Esophagus squamous epithelium (tissue), 5 donors: ENCODE measurements around the gene WNT5A. TPM values are rescaled to one million over a fixed set of nuclear protein-coding genes. Genes with fewer than 3 reads are reported as not detected.

Experiments
- DNase-seq: peaks from one replicate; lab custom pipeline; 2025; lab: John Stamatoyannopoulos, UW
- H3K27ac ChIP-seq, 4 donors: fragments of 200-600 bp; sonication (generic); one replicate each; pipeline ENCODE4 v1.5.1; 2016 to 2019; ENCODE audit warnings: mild to moderate bottlenecking in 1 of 4
- H3K27me3 ChIP-seq, 4 donors: fragments of 200-600 bp; sonication (generic); 1 replicate in 3 of 4; 2 replicates in 1 of 4; pipeline versions ENCODE4 v1.5.1 to v1.6.0; 2017 to 2021; ENCODE audit warnings: antibody characterized with exemption in 1 of 4
- H3K36me3 ChIP-seq, 3 donors: fragments of 200-600 bp; sonication (generic); one replicate each; pipeline ENCODE4 v1.5.1; 2016 to 2019
- H3K4me1 ChIP-seq, 3 donors: fragments of 200-600 bp; sonication (generic); one replicate each; pipeline ENCODE4 v1.5.1; 2017 to 2019
- H3K4me3 ChIP-seq, 4 donors: fragments of 200-600 bp; sonication (generic); 1 replicate in 3 of 4; 2 replicates in 1 of 4; pipeline ENCODE4 v1.5.1; 2016 to 2019; ENCODE audit warnings: mild to moderate bottlenecking in 2 of 4, moderate library complexity in 1 of 4
- H3K9me3 ChIP-seq, 3 donors: fragments of 200-600 bp; sonication (generic); one replicate each; pipeline ENCODE4 v1.5.1; 2016 to 2019
- POLR2A ChIP-seq, 4 donors: fragments of 450-650 bp; IDR thresholded peaks; one replicate each; pipeline ENCODE4 v1.6.1; 2017; ENCODE audit warnings: antibody characterized with exemption in 4 of 4, mild to moderate bottlenecking in 4 of 4, moderate library complexity in 3 of 4
- WGBS, 2 donors: methylation state at CpG; one replicate each; pipeline ENCODE4 v1.1.5; 2018; 5-methylcytosine and 5-hydroxymethylcytosine counted together
- intact Hi-C: fragments of 100-400 bp; cut with DNase I; formaldehyde crosslinking; loops from one replicate; pipeline ENCODE4 v1.15.0; 2022
- total RNA-seq, 4 donors: library from RNA; depleted of rRNA; stranded (reverse); fragments of >200 nt; gene quantifications; one replicate each; pipeline ENCODE4 v1.1.0, GENCODE V29; 2016
- TF ChIP-seq, protein P1 (sequence below), 6 experiments: fragments of 450-650 bp in 4 of 6; fragments of 200-600 bp in 2 of 6; sonication (generic) in 2 of 6; IDR thresholded peaks; one replicate each; pipeline ENCODE4 v1.5.1; 2016 to 2019; ENCODE audit warnings: antibody characterized with exemption in 6 of 6, mild to moderate bottlenecking in 4 of 6, moderate library complexity in 4 of 6
- donor health status: DM: yes; HTN: yes; CAD: no.

WNT5A gene
- total RNA-seq, 4 donors from 2014 or later: 15.8 to 90.4 (median 30.7) TPM

DNA sequence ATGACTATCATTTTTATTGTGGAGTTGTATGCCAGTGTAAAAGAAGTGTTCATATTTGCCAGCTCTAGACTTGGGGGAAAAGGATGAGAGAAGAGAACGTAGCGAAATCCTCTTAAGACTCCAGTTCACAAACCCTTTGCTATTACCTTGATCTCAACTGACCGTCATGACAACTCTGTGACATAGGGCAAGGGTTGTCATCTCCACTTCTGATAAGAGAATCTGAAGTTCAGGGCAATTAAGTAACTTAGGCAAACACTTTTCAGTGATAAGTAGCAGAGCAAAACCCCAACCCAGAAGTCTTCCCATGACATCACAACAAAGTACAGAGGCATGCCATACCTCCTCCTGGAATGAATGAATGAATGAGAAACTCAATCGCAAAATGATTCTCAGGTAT, 40.3 kb upstream of the WNT5A start:
- no peak overlapping the region for H3K4me3 ChIP-seq
- TF ChIP-seq POLR2A (IDR thresholded peaks at IDR 0.05): no peak
- TF ChIP-seq, protein P1, sequence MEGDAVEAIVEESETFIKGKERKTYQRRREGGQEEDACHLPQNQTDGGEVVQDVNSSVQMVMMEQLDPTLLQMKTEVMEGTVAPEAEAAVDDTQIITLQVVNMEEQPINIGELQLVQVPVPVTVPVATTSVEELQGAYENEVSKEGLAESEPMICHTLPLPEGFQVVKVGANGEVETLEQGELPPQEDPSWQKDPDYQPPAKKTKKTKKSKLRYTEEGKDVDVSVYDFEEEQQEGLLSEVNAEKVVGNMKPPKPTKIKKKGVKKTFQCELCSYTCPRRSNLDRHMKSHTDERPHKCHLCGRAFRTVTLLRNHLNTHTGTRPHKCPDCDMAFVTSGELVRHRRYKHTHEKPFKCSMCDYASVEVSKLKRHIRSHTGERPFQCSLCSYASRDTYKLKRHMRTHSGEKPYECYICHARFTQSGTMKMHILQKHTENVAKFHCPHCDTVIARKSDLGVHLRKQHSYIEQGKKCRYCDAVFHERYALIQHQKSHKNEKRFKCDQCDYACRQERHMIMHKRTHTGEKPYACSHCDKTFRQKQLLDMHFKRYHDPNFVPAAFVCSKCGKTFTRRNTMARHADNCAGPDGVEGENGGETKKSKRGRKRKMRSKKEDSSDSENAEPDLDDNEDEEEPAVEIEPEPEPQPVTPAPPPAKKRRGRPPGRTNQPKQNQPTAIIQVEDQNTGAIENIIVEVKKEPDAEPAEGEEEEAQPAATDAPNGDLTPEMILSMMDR (IDR thresholded peaks at IDR 0.05): no peak
- H3K9me3 ChIP-seq: no peaks in the 10 kb centered on the region
- WGBS, 2 donors: 91 to 99% methylated on average over 4 of the region's 4 CpGs
- intact Hi-C loops: no loop called here
- no peaks in the 10 kb centered on the region for H3K27me3 ChIP-seq
- DNase-seq: no peak
- no peak overlapping the region for H3K27ac ChIP-seq
- peaks cover 0 to 27% (median 0%) of the 10 kb centered on the region in 3 donors for H3K4me1 ChIP-seq
- H3K36me3 ChIP-seq: no peaks in the 10 kb centered on the region

DNA sequence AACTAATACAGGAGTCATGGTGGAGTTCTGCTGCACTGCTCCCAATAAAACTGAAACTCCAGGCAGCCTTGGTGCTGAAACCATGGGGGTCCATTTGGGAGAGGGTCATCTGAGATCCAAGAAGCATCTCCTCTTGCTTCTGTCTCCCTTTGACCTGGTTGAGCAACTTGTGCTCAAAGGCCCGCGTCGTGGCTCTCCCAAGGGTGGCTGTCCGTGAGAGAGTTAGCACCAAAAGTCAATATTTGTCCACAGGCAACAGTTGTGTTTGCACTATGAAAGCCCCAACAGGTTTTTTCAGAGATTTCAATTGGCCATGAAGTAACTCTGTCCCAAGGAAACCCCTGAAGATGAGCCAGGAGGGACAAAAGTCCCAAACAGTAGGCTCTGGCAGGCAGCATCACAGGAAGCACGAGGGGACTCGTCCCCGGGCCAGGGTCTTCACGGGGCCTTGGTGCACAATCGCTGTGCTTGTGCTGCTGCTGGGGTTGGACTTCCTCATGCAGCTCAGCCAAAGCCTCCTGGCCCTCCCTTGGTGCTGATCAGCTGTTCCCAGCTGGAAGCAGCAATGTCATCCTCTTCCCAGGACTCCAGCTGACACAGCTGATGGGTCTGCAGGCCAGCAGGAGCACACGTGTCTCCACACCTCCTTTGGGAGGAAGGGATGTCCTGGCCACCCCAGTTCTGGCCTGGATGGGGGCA, 39.4 kb upstream of the WNT5A start:
- Histone ChIP-seq H3K27me3 (no peaks in the 10 kb centered on the region), H3K36me3 (no peaks in the 10 kb centered on the region), H3K9me3 (no peaks in the 10 kb centered on the region), H3K4me1 (peaks cover 0 to 36% (median 8%) of the 10 kb centered on the region in 3 donors), H3K27ac (no peak overlapping the region), H3K4me3 (no peak overlapping the region)
- TF ChIP-seq, protein P1 (IDR thresholded peaks at IDR 0.05): no peak
- no peak for TF ChIP-seq POLR2A (IDR thresholded peaks at IDR 0.05)
- WGBS, 2 donors: 73 to 90% methylated on average over 9 of the region's 10 CpGs
- intact Hi-C loops: no loop called here
- no peak for DNase-seq

DNA sequence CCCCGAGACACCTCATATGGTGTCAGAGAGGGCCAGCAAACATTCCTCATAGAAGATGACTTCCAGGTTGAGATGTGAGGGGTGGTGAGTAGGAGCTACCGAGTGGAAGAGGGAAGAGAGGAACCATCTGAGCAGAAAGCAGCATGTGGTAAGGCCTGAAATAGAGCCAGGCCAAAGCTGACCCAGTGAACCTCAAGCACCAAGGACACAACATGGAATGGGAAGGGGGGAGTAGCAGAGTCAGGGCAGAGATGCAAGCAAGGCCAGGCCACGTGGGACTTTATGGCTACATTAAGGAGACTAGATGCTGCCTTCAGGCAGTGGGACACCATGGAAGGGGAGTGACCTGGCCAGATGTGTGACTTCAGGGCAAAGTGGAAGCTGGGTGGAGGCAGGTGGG, 38.3 kb upstream of the WNT5A start:
- H3K9me3 ChIP-seq: no peaks in the 10 kb centered on the region
- TF ChIP-seq POLR2A (IDR thresholded peaks at IDR 0.05): no peak
- TF ChIP-seq, protein P1 (IDR thresholded peaks at IDR 0.05): no peak
- 73 to 83% methylated on average over 2 to 3 of the region's 3 CpGs for WGBS, 2 donors
- H3K4me3 ChIP-seq: no peak overlapping the region
- no peaks in the 10 kb centered on the region for H3K27me3 ChIP-seq
- peaks cover 3 to 41% (median 14%) of the 10 kb centered on the region in 3 donors for H3K4me1 ChIP-seq
- no peaks in the 10 kb centered on the region for H3K36me3 ChIP-seq
- intact Hi-C loops: no loop called here
- H3K27ac ChIP-seq: no peak overlapping the region
- DNase-seq: no peak

- H3K4me1 ChIP-seq: peaks cover 3 to 33% (median 14%) of the 10 kb centered on the region in 3 donors
- H3K9me3 ChIP-seq: no peaks in the 10 kb centered on the region
- intact Hi-C loops: no loop called here
- WGBS, 2 donors: 32 to 43% methylated on average over 4 of the region's 4 CpGs
- TF ChIP-seq, protein P1 (IDR thresholded peaks at IDR 0.05): no peak
- H3K36me3 ChIP-seq: no peaks in the 10 kb centered on the region
- no peak overlapping the region for H3K27ac ChIP-seq
- H3K4me3 ChIP-seq: no peak overlapping the region
- no peak for DNase-seq
- no peaks in the 10 kb centered on the region for H3K27me3 ChIP-seq
Observed at GRCh38 chr3:55524565-55525244, 37.6 kb upstream of the WNT5A start.

- no peak for TF ChIP-seq POLR2A (IDR thresholded peaks at IDR 0.05)
- TF ChIP-seq, protein P1 (IDR thresholded peaks at IDR 0.05): no peak
- no peaks in the 10 kb centered on the region for H3K36me3 ChIP-seq
- DNase-seq: no peak
- H3K9me3 ChIP-seq: no peaks in the 10 kb centered on the region
- H3K27ac ChIP-seq: no peak overlapping the region
- no peak overlapping the region for H3K4me3 ChIP-seq
- intact Hi-C loops: no loop called here
- H3K4me1 ChIP-seq: peaks cover 3 to 42% (median 14%) of the 10 kb centered on the region in 3 donors
- no peaks in the 10 kb centered on the region for H3K27me3 ChIP-seq
- 62 to 85% methylated on average over 2 of the region's 2 CpGs for WGBS, 2 donors
Observed at GRCh38 chr3:55523471-55523870, 36.4 kb upstream of the WNT5A start.
